GM18870 (cell line): ENCODE results near the gene P3H4.

ENCODE experiments used
- ATAC-seq: cut with Tn5 transposase; IDR thresholded peaks from one replicate; pipeline ENCODE4 v1.9.1; 2021; ENCODE audit warnings: moderate library complexity; ENCODE audit not compliant: unreplicated experiment

P3H4 gene

GRCh38 chr17:41773190-41773588 lies 38.6 kb downstream of the P3H4 start:
- ATAC-seq = no peak

GRCh38 chr17:41772586-41773189 lies 39.1 kb downstream of the P3H4 start:
- ATAC-seq = no peak

- ATAC-seq = no peak
Observed at GRCh38 chr17:41772218-41772585, 39.5 kb downstream of the P3H4 start.

- ATAC-seq = no peak
Observed at GRCh38 chr17:41771389-41772206, 40.2 kb downstream of the P3H4 start.

- no peak for ATAC-seq
Observed at GRCh38 chr17:41769985-41770384, 41.8 kb downstream of the P3H4 start.

- ATAC-seq = no peak
Observed at GRCh38 chr17:41769346-41769862, 42.3 kb downstream of the P3H4 start.

- no peak for ATAC-seq
Observed at GRCh38 chr17:41768682-41769288, 43.0 kb downstream of the P3H4 start.

GRCh38 chr17:41767324-41768042 lies 44.3 kb downstream of the P3H4 start:
- ATAC-seq = no peak

- no peak for ATAC-seq
Observed at GRCh38 chr17:41766135-41766534, 45.6 kb downstream of the P3H4 start.

- ATAC-seq = no peak
Observed at GRCh38 chr17:41763327-41763726, 48.4 kb downstream of the P3H4 start.

GRCh38 chr17:41762841-41763240 lies 48.9 kb downstream of the P3H4 start:
- no peak for ATAC-seq

- no peak for ATAC-seq
Observed at GRCh38 chr17:41762391-41762790, 49.4 kb downstream of the P3H4 start.

- ATAC-seq = no peak
Observed at GRCh38 chr17:41760878-41761277, 50.9 kb downstream of the P3H4 start.

- no peak for ATAC-seq
Observed at GRCh38 chr17:41758601-41759000, 53.1 kb downstream of the P3H4 start.

GRCh38 chr17:41754066-41754465 lies 57.7 kb downstream of the P3H4 start:
- ATAC-seq = no peak
